Right kidney (tissue), 1 donor: ENCODE results near the gene ABHD17B.
"Not testable (repeated sequence)": the region's sequence is repeated elsewhere in the genome, so short reads cannot be mapped to it uniquely, and the experiment has no call there.

Experiments used
- DNase-seq: peaks from one replicate; pipeline ENCODE4 v3.0.0-alpha.2; 2016

The ABHD17B gene

DNA sequence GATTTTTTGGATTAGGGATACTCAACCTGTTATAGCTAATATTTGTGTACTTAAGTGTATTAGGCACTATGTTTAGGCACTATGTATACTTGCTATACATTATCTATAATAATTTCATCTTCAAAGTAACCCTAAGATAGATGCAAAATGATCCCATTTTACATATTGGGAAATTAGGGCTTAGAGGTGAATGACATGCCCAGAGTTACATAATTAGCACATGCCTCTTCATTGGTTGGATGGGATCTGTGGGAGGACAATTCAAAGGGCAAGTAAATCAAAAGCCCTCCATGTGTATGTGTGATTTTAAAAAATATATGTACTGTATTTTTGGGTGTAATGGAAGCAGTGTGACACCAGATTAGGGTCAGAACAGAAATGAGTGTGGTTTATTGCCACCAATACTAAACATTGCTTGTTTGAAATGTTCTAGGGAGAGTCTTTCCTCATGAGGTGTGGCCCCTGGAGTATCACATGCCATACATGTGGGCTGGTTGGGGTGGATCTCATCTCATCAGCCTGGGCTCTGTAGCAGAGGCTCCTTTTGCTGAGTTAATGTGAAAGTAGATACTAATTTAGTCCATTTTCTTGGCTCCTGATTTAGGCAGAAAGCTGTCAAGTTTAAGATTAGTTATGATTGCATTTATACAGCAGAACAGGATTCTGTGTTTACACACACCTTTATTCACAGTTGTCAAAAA is 6.0 kb upstream of the ABHD17B start:
- DNase-seq, result no peak

DNA sequence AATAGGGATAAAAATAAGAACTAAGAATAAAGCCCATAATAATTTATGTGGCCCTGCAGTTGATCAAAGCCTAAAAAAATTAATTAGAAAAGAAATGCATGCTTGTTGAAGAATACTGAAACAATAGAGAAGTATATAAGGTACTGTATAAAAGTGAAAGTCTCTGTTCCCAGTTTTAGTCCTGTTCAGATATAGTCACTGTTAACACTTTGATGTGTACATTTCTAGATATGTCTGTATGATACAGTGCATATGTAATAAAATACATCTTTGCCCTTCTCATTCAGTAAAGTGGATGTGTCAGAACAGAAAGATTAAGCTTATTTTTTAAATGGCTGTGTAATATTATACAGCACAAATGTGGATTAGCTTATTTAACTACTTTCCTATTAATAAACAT is 4.5 kb upstream of the ABHD17B start:
- no peak for DNase-seq

DNA sequence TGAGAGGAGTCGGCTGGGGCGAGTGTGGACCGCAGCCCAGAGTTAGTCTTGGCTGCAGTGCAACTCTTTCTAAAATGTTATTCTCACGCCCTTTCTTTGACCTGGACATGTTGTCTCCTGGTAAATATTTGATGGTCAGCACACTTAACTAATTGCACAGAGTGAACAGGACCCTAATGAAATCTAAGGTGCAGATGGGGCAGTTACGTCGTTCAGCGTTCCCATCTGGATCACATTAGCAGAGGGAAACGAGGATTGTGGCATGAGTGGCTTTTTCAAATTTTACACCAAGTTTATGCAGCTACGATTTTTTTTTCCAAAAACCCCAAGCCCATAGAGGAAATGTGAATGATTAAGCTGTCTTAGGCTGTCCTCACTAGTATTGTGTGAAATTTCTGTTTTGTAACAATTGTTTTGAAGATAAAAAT is 929 bp upstream of the ABHD17B start:
- DNase-seq, result no peak

DNA sequence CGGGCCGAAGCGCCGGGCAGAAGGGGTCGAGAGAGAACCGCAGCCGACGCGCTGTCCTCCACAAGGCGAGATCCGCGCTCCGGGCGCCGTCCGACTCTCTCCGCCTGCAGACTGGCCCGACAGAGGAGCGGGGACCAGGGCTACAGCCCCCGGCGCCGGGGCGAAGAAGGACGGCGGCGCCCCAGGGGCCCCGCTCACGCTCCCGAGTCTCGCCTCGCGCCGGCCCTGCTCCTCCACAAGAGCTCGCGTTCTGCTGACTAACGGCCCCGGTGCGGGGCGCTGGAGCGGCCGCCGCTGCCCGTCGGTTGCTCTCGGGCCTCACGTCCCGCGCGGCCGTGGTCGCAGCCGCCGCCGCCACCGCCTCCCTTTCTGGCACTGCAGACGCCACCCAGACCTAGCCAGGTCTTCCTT is 338 bp downstream of the ABHD17B start:
- no peak for DNase-seq

DNA sequence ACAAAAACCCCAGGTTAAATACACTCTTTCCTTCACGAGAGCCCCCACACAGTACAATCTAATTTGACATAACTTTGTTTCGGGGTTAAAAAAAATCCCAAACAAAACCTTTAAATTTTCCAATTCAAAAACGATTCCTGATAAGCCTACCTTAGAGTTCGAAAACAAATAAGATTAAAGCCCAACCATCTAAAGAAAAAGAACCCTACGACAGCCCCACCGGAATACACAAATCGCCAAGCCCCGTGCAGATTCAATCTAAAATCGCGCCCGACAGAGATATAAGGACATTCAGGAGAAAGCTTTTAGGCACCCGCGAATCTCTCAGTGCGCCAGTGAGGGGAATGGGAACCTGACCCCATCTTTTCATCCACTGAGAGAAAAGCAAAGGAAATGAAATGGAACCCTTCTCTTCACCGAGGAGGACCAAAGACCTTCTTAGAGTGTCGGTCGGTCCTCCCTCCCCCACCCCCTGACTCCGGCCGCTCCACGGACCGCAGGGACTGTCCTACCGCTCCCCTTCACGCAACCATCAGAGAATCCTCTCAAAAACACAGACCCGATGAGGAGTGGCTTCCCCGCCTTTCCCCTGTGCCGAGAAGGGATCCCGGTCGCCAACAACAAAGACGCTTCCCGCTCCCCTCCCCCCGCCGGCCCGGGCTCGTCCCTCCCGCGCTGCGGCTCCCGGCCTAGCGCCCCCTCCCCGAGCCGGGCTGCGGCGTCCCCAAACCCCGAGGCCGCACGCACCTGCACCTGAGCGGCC is 925 bp downstream of the ABHD17B start:
- no peak for DNase-seq

DNA sequence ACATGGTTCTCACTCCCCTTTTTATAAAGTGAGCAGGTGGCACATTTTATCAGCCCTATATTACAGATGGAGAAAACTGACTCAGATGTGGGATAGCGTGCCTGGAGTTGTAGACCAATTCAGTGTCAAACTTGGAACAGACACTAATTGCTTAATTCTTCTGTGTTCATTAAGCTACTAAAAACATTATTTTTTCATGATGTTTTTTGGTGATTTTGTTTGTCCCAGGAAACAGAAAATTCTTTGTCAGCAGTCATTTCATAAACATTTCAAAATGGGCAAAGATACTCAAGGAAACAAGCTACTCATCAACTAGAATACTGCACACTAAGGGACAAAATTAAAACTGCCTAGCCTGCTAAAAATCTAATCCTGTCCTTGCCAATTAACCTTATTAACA is 2.2 kb downstream of the ABHD17B start:
- no peak for DNase-seq

DNA sequence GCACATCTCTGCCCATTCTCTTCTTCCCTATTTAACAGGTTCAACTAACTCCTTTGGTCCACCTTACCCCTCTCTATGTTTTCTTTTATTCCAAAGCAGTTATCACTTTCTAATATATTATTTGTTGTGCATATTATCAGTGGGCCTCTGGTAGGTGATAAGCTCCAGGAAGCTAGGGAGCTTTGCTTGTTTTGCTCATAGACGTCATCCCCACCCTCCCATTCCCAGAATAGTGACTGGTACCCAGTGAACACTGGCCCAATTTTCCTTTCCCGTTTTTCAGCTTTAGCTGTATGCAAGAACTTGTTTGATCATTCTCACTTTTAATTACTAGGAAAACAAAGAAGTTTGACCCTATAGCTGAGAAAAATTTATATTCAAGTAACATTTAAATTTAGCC is 6.9 kb downstream of the ABHD17B start:
- DNase-seq, result no peak

DNA sequence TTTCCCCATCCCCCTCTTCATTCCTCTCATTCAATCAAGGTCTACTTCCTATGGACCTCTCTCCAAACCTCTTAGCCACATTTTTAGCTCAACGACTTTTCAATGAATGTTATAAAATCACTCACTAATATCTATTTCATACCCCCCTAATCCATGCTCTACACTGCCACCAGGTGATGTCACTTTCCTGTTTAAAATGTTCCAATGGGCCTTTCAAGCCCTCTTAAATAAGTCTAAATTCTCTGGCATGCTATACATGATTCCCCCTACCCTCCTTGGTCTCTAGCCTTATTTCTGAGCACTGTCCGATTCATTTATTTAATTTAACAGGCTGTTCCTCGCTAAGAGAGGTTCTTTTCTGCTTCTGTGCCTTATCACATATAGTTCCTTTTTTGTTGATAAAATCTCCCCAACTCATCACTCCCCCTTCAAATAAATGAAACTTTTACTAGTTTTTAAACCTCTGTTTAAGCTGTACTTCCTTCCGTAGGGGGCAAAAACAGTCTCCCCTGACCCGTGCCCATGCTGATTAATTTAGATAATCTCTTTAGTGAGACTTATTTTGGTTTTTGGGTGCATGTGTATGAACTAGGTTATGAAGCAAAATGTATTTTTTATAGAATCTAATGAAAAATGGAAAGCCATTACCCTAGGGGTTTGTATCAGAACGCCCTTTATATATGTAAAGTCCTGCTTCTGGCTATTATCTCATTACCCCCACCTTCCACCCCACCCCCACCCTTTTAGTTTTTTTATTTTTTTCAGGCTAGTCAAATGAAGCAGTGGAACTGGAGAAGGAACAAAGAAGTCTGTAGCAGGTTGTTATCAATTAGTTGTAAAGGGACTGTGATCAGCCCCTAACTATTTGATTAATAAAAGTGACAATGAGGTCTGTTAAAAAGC is 9.0 kb downstream of the ABHD17B start:
- DNase-seq, result no peak

DNA sequence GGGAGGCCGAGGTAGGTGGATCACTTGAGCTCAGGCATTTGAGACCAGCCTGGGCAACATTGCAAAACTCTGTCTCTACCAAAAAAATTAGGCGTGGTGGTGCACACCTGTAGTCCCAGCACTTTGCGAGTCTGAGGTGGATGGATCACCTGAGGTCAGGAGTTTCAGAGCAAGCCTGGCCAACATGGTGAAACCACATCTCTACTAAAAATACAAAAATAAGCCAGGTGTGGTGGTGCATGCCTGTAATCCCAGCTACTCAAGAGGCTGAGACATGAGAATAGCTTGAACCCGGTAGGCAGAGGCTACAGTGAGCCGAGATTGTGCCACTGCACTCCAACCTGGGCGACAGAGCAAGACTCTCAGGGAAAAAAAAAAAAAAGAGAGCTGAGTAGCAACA is 12.2 kb downstream of the ABHD17B start:
- not testable (repeated sequence) for DNase-seq

DNA sequence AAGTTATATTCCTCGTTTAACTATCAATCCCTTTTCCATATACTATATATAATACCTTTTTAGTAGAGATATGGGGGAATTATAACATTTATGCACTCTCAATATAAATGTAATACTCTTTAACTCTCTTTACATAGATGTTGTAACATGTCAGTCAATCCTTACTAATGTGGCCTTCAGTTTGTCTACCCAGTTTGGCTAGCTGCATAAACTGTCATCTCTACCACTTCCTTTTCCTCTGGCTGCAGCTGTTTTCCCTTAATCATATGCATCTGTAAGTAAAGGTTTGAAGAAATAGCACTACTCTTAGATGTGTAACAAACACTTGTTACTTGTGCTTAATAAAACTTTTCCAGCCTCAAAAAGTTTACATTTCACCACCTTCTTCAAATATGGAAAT is 13.4 kb downstream of the ABHD17B start:
- DNase-seq, result no peak

DNA sequence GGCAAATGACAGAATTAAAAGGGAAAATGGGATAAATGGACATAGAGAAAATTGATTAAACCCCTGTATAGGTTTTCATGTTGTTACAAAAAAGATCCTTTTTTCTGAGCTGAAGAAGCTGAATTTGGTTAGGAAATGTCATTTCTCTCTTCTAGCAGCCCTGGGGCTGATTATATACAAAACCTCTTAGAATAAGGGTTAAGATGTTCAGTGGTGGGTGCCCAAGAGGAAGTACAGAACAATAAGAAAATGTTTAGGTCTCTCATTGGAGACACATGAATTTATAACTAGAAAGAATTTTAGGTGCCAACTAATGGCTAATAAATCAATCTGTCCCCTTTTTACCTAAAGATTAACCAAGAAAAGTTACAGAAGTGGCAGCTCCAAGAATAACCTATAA is 14.2 kb downstream of the ABHD17B start:
- no peak for DNase-seq

DNA sequence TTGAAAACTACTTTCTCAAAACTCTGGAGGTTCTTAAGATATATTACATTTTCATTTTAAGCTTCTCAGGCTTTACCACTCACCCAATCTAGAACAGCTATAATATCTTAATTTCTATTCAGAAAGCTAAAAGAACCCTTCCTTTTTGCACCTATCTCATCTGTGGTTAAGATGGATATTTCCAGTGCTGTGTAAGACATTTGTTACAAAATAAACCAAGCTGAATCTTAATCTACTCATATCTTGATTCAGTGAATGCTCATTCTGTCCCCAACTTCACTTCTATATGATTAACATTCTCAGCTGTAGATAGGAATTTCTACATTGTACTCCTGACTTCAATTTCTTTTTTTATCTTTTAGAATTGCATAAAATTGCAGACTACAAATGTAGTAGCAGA is 15.0 kb downstream of the ABHD17B start:
- DNase-seq, result no peak

DNA sequence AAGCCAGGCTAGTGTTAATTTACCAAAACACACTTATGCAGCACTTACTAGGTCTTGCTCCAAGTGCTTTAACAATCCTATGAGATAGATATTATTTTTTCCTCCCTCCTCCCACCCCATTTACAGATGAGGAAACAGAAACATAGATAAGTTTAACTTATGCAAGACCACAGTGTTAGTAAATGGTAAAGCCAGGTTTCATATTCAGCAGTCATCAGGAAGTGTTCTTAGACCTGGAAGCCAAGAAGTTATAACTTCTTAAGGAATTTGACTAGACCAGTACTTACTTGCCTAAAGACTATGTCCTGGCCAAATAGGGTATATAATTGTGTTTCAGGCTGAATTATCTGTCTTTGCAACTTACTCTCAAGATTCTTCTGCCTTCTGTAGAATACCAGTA is 15.9 kb downstream of the ABHD17B start:
- DNase-seq, result no peak

DNA sequence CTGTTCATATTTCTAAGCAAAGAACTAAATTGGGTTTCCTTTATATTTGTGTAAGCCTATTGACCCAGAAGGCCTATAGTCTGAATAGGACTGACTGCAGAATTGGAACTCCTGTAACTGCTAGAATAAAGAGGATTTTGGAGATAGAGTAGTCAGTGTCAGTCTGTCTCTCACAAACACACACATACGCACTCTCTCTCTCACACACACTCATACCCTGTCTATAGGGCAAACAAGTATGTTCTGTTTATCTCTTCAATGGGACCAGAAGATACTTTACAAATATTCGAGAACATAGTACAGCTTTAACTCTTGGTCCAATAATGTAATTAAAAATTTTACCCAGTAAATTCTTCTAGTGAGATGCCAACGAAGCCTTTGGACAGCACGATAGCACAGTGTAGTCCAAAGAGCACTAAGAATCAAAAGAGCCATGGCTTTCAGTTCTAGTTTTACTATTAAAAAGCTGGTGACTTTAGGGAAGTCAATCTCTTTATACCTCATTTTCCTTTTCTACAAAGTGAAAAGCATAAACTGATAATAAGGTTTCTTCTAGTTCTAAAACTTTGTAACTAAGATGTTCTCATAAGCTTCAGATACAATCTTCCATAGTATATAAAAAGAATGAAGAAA is 19.3 kb downstream of the ABHD17B start:
- DNase-seq, result no peak

DNA sequence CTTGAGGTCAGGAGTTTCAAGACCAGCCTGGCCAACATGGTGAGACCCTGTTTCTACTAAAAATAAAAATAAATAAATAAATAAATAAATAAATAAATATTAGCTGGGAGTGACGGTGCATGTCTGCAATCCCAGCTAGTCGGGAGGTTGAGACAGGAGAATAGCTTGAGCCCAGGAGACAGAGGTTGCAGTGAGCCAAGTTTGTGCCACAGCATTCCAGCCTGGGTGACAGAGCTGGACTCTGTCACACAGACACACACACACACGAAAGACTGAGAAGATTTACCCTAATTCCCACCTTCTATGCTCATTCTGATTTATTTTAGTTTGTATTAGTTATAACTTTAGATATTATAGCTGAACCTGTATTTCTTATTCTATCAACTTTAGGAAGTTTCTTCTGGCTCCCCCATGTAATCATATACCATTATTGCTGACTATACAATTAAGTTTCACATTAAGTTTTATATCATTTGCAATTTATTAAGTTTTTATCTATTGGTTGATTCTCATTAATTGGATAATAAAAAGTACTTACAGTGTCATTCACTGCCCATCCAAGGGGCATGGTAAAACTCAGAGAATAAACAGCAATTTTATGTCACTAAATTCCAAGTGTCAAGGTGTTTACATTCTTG is 20.8 kb downstream of the ABHD17B start:
- no peak for DNase-seq

DNA sequence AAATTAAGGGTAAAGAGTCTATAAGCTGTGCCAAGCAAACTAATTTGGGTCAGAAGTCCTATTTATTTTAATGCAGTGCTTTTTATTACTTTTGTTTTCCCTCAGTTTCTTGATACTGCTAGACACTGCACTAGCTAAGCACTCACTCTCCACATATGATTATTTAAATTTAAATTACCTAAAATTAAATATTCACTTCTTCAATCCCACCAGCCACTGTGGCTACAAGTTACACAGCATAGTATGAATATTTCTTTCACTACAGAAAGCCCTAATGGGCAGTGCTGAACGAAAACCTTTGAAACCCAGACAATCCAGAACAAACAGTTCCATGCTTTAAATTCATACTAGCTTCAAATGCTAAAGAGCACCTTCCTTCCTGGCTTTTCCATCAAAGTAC is 23.6 kb downstream of the ABHD17B start:
- no peak for DNase-seq

DNA sequence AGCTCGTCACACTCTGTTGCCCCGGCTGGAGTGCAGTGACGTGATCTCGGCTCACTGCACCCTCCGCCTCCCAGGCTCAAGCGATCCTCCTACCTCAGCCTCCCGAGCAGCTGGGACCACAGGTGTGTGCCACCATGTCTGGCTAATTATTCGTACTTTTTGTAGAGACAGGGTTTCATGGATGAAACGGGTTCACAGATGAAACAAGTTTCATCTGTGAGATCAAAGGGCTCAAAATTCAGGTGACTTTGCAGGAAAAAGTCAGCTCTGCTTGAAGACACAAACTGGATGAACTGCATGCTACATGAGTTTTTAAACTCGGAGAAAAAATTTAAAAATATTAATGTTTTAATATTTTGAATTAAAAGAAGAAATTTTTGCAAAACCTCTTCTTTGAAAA is 24.5 kb downstream of the ABHD17B start:
- DNase-seq, result no peak

DNA sequence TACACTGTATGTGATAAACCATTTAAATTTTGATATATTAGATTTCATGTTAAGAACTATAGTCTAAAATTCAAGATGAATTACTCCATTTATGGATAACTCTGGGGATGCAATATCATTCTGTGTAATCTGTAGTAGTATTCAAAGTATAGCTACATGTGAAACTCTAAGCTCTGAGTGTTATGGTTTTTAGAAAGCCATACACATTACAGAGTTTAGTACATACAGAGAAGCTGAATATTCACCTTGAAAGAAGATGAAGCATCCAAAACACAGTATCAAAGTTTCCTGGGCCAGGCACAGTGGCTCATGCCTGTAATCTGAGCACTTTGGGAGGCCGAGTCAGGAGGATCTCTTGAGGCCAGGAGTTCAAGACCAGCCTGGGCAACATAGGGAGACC is 25.0 kb downstream of the ABHD17B start:
- DNase-seq, result no peak

DNA sequence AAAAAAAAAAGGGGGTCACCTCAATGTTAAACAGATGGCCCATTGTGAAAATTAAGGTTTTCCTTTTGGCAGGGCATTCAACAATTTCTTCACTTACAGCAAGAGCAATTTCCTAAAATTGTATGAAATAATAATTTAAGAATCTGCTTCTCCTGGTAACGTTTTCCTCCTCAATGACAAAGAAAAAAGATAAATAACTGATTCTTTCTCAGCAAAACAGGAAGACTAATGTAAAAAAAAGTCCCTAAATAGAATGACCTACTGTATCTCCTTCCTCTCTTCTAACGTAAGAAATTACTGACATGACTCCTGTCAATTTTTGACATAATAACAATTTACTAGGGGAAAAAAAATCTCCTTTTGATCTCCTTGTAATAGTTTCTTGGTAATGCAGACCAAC is 25.5 kb downstream of the ABHD17B start:
- DNase-seq, result no peak

DNA sequence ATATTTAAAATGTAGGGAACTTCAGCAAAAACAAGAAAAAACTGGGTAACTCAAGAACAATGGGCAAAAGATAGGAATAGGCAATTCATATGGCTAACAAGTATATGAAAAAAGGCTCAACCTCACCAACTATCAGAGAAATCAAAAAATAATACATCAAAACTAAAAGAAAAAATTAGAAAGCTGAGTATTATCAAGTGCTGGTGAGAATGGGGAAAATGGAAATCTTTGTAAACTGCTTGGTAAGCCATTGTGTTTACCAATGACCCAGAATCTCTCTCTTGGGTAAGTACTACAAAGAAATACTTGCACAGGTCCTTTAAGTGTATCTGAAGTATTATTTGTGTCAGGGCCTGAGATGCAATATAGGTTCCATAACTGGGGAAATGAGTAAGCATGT is 27.0 kb downstream of the ABHD17B start:
- no peak for DNase-seq

DNA sequence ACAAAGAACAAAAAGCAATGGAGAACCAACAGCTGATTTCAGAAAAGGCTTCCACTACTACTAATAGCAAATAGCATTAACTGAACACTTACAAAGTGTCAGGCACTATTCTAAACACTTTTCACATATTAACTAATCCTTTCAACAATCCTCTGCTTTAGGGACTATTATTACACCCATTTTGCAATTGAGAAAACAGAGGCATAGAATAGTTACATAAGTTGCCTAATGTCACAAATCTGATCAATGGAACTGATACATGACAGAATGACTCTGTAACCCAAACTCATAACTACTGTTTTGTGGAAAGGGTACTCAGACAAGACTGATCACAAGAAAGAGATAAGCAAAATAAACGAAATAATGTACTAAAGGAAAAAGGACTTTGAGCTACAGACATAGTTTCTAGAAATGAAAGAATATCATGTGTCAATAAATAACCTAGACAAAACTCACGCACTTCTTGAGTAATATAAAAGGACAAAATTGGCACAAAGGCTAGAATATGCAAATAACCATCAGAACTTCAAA is 31.3 kb downstream of the ABHD17B start:
- DNase-seq, result no peak
